HL-60/S4 treated with retinoic acid at 250 ng/mL for 4 days and 3 days (cell line): ENCODE measurements around the gene GLB1L.
"Not testable (repeated sequence)": the region's sequence is repeated elsewhere in the genome, so short reads cannot be mapped to it uniquely, and the experiment has no call there.

ENCODE experiments used
- in situ Hi-C: fragments of 300-500 bp; cut with MboI; formaldehyde crosslinking; loops from 2 replicates; pipeline ENCODE4 v1.7.0; 2022; ENCODE audit warnings: low sequenced_read_pairs

GLB1L gene

DNA sequence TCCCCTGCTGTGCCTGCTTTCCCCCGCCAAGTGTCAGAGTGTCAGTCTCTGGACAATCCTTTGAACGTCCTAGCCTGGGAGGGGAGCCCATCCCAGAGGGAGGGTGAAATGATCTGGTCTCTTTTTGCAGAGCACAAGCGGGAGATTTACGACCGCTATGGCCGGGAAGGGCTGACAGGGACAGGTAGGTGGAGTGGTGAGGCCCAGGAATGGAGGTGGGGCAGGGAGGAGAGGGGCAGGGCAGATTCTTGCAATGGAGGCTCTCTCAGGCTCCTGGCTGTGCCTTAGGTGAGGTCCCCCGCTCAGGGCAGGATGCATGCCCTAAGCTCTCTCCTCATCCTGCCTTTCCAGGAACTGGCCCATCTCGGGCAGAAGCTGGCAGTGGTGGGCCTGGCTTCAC is 36.3 kb upstream of the GLB1L start:
- in situ Hi-C loops, result no loop called here

DNA sequence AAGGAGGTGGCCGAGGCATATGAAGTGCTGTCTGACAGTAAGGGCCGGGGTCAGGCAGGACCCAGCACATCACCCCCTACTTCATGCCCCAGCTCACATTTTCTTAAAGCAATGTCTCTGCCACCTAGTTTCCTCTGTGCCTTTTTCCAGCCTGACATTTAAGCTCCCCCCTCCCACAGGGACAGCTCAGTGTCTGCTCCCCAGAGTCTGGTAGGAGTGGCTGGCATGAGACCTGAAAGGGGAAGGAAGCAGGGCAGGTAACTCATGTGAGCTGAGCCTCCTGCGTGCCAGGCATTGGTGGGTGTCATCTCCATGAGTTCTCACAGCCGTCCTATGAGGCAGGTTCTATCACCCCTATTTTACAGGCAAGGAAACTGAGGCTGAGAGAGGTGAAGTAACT is 35.4 kb upstream of the GLB1L start:
- in situ Hi-C loops, result no loop called here

DNA sequence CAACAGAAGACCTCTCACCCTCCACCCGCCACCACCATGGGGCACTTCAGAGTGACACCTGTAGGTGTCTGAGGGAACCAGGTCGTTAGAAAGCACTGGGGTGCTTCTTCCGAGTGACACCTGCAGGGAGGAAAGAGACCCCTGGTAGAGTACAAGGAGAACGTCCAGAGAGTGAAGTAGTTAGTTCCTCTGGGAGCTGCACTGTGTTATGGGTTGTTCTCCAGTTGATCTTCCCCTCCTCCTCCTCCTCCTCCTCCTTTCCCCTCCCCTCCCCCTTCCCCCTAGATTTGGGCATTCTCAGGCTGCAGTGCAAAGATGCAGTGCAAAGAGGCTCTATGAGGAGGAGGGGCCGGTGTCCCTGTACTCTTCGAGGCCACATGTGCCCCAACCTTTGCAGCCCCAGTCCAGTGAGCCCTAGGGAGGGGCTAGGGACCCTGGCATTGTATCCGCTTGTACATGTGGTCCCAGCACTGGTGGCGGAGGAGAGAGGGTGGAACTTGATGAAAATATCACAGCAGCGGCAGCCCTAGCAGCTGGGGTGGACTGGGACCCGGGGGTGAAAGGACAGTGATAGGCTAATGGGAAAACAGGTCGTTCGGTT is 34.8 kb upstream of the GLB1L start:
- in situ Hi-C loops, result no loop called here

DNA sequence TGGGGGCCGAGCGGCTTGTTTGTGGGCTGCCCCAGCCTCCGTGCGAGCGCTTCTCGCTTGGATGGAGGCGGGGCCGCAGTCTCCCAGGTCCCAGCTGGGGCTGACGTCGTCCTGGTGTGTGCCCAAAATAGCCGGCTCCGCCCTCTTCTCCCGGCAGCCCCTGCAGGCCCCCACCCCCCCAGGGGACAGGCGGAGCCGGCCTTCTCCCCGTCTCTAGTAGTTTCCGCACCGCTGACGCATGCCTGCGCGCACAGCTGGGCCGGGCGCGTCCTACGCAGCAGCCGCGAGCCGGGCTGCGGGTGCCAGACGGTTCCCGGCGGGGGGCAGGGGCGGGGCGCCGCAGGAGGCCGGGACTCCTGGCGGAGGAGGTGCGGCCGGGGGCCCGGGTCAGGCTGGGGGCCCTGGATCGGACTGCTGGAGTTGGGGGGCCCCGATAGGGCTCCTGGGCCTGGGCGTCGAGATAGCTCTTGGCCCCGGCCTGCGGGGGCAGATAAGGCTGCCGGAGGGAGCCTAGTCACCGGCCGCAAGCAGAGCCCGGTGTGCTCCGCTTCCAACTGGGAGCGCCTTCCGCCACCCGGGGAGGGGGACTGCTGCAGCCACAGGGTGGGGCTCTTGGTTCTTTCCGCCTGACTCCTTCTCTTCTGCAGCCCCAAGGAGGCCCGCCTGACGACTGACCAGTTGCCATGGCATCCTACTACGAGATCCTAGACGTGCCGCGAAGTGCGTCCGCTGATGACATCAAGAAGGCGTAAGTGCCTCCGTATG is 34.1 kb upstream of the GLB1L start, which contains the start of gene DNAJB2:
TSS of gene DNAJB2 (plus strand) at position 216 of the 765 bp plus-strand sequence. CDS start at position 684, 468 bp downstream.
- in situ Hi-C loops, result no loop called here

DNA sequence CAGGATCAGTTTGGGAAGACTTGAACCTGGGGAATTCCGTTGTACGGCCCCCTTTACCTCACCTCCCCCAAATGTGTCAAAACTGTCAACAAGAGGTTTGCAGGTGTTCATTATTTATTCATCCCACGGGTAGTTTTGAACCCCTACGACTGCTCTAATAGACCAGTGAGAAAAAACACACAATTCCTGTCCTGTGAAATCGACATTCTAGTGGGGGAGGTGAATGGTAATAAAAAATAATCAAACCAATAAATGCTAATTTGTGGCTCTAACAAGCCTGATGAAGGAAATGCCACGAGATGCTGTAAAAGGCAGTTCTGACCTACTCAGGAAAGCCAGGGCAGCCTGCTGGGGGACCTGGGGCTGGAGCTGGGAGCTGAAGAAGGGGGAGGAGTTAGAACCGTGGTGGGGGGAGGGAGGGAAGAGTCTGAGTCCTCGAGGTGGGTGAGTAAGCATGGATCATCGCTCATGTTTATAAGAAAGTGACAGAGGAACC is 33.5 kb upstream of the GLB1L start:
- in situ Hi-C loops, result no loop called here

DNA sequence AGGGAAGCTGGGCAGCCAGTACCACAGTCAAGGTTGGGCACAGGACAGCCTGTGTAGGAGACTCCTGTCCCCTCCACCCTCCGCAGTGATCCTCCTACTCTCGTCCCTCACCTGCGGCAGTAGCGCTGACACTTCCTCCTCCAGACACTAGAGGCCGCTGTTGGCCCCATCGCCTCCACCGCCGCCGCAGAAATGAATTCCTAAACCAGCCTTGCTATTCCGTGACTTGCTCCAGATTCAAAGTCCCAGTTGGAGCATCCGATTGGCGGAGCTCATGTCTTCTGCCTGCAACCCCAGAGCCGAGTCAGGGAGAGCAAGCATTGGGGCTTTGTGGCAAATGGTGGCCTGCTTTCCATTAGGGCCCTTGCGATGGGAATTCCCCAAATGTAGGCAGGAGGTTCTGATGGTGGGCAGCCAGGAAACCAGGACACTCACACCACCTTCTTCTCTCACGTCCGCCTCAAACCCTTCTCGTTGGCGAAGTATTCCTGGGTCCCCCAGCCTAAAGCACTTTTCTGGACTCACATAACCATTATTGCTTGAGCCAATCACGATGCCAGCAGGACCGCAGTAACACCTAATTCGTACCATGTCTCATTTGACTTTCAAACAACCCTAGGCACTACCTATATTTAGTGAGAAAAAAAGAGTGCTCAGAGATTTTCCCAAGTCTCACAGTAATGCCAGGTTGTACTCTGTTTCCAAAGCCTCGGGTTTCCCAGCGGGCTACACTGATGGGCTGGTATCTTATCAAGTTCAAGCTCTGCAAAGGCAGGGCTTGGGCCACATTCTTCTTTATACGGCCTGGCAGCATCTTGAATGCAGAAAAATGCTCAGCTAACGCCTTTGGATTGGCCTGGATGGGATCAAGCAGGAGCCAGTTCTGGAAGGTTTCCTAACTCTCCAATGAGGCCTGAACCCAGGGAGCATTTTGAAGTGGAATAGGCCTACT is 32.7 kb upstream of the GLB1L start:
- in situ Hi-C loops, result no loop called here

DNA sequence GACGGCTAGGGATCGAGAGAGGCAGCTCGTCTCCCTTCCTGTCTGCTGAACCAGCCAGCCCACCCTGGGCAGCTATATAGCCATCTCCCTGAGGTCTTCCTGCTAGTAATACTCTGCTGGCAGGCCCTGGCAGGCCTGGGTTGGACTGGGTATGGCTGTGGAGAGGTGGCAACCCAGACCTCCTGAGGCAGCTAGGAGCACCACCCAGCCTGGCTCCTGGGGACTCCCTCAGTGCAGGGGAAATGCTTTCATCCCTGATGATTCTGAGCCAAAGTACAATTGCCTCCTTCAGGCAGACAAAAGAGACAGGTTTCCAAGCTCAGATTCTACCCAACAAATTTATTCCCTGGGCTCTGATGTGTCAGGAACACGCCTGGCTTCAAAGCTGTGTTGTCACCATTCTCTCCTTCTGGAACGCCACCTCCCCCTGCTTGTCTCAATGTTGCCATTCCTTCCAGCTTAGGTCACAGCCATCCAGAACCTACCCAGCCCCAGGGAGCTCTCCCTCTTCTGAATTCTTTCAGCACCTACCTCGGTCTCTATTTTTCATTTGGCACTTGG is 29.2 kb upstream of the GLB1L start:
- in situ Hi-C loops, result no loop called here

DNA sequence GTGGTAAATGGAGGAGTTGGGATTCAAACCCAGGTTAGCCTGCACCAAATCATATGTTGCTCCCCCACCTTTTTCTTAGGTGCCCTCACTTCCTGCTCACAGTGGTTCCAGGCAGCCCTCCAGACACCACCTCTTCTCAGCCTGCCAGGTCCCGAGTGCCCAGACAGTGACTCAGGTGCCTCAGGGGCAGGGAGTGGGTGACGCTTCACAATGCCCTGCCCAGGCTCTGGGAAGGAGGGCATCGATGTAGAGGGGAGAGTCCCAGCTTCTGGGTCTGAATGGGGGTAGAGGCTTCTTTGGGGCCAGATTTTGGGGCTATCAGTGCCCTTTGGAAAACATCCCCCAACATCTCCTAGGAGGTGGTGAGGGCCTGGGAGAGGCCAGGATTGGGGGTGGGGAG is 28.7 kb upstream of the GLB1L start:
- in situ Hi-C loops, result no loop called here

DNA sequence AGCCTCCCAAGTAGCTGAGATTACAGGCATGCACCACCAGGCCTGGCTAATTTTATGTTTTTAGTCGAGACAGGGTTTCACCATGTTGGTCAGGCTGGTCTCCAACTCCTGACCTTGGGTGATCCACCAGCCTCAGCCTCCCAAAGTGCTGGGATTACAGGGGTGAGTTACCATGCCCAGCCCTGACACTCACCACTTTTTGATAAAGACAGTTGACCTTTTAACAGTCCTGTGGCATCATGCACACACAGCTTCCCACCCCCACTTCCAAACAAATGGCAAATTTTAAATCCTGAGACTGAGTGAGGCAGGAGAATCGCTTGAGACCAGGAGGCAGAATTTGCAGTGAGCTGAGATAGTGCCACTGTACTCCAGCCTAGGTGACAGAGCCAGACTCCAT is 27.8 kb upstream of the GLB1L start:
- in situ Hi-C loops, result no loop called here

DNA sequence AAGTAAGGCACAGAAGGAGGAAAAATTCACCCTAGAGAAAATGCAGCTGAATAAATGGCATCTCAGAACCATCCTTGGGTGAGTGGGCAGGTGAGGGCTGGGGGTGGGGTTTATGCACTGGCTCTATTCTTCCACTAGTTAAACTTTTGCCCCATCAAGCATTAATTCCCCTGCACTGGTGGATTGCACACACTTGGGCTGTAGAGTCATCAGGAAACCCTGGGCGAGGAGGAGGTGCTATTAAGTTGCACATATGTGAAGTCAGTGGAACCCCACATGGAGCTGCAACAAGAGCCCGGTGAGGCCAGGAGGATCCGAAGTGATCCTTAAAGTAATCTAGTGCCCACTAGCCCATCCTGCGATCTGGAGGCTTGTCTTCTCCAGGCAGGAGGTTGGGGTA is 27.1 kb upstream of the GLB1L start:
- in situ Hi-C loops, result no loop called here

DNA sequence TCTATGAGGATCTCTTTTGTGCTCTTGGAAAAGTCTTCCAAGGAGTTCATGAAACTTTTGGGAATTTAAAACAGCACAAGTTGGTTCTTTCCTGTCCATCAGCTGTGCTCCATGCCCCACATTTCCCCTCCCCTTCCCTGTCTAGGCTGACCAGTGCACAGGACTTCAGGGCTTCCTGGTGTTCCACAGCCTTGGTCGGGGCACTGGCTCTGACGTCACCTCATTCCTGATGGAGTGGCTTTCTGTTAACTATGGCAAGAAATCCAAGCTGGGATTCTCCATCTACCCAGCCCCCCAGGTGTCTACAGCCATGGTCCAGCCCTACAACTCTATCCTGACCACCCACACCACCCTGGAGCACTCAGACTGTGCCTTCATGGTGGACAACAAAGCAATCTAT is 25.8 kb upstream of the GLB1L start:
- in situ Hi-C loops, result no loop called here

DNA sequence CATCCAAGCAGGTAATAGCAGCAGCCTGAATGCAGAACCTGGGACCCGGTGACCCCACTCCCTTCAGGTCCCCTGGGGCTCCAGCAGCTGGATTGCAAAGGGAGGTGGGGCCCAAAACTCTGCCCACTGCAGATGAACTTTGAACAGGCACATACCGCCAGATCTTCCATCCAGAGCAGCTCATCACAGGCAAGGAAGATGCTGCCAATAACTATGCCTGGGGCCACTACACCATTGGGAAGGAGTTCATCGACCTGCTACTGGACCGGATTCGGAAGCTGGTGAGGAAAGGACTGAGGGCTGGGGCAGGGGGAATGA is 24.8 kb upstream of the GLB1L start:
- in situ Hi-C loops, result no loop called here

DNA sequence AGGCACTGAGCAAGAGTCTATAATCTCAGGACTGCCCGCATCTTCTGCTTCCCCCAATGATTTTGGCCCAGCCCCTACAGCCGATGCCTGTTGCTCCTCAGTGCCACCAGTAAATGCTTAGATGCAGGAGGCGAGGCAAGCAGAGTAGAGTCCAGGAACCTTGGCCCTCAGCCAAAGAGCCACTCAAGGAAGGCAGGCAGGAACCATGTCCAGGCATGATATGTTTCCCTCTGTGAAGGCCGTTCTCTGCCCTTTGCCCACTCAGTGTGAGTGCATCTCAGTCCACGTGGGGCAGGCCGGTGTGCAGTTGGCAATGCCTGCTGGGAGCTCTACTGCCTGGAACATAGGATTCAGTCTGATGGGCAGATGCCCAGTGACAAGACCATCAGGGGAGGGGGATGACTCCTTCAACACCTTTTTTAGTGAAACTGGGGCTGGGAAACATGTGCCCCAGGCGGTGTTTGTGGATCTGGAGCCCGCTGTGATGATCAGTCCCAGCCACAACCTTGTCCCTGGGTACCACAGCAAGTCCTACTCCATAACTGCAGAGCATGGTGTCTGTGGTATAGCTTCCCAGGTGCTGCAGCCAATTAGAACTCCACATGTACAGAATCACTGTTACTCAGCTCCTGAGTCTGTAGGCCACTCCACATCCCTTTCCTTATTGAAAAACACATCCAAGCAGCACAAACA is 24.3 kb upstream of the GLB1L start:
- in situ Hi-C loops, result no loop called here

DNA sequence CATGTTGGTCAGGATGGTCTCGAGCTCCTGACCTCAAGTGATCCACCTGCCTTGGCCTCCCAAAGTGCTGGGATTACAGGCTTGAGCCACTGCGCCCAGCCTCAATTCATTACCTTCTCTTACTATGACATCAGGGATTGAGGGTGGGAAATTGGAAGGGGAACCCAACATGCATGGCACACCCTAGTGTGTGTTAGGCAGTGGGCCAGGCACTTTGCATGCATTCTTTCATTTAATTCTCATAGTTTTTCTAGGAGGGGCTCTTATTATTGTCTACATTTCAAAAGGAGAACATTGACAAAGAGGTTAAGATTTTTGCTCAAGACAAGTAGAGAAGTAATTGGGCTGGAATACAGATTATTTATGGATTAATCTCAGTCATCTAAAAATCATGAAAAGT is 23.1 kb upstream of the GLB1L start:
- in situ Hi-C loops, result no loop called here

DNA sequence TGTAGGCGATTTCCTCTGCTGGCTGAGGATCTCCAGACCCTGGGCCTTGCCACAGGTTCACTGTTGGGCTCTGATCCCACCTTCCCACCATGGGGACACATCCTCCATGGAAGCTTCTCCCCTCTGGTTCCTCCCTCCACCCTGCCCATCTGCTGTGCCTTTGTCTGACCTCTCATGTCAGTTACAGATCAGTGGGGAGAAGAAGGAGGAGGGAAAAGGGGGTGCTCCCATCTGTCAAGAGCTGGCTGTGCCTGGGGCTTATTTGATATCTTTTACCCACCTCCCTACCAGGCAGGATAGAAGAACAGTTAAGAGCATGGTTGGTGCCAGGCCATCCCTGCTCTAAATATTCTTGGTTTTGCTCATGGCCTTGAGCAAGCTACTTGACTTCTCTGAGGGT is 21.6 kb upstream of the GLB1L start:
- in situ Hi-C loops, result no loop called here

DNA sequence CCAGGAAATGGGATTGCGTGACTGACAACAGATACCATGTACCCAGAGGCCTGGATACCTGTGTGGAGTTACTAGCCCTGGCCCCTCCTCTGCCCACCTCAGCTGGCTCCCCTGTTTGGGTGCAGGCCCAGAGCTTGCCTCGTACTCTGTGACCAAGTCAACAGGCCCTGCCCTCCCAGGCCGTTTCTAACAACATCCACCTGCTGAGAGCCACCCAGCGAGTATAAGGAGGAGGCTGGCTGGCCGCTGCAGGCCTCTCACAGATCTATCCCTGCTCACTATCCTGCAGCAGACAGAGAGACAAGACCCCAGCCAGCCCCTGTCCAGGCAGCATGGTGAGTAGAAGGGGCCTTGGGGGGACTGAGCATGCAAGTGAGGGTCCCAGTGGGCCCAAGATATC is 21.0 kb upstream of the GLB1L start:
- in situ Hi-C loops, result no loop called here

DNA sequence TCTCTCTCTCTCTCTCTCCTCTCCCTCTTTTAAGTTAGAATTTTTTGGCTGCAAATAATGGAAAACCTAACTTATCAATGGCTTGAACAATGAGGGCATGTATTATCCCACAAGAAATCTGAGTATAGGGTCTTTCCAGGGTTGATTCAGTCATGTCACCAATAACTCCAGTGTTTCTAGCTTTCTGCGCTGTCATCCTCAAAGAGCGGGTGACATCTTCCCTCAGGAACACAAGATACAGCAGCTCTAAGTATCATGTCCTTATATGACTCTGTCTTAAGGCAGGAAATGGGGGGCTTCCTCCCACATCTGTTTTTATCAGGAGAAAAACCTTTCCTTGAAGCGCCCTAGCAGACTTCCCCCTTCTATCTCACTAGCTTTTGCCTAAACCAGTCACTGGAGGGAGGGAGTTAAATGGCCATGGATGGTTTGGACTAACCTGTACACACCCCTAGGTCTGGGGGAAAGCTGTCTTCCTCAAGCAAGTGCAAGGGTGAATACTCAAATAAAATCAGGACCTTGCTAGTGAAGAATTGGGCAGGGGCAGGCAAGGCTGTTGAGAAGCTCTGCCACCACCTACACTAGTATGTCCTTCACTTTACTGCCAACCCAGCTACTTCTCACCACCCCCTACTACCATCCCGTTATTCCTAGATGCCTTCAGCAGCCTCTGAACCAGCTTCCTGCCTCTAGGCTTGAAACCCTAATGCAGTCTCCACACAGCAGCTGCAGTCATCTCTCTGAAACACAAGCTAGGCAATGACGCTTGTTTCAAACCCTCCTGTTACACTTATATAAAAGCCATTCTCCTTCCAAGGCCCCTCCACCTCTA is 16.0 kb upstream of the GLB1L start:
- in situ Hi-C loops, result no loop called here

DNA sequence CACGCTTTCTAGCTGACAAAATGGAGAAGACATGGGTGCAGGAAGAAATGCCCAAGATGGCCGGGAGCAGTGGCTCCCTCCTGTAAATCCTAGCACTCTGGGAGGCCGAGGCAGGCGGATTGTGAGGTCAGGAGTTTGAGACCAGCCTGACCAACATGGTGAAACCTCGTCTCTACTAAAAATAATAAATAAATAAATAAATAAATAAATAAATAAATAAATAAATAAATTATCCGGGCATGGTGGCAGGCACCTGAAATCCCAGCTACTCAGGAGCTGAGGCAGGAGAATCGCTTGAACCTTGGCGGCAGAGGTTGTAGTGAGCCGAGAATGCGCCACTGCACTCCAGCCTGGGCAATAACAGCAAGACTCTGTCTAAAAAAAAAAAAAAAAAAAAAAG is 13.7 kb upstream of the GLB1L start:
- in situ Hi-C loops, result not testable (repeated sequence)

DNA sequence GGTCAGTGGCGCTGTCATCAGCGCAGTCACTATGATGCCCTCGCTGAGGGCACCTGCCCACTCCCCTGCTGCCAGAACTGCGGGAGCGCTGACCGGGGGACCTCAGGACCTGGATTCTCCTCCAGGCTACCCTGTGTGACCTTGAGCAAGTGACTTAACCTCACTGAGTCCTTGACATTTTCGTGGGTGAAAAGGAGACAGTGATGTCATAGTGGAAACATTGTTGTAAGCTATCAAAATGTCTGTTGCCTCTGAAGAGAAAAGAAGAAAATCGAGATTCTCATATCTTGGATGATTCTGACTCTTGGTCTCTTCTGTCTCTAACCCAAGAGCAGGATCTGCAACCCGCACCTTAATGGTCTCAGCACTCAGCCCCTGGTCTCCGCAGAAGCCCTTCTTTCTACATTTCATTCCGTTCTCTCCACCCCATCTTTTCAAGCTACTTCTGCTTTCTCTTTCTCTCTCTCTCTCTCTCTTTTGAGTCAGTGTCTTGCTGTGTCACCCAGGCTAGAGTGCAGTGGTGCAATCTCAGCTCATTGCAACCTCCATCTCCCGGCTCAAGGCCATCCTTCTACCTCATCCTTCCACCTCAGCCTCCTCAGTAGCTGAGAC is 9.5 kb upstream of the GLB1L start:
- in situ Hi-C loops, result no loop called here
